Endothelial cell of umbilical vein (primary cell): ENCODE data around the gene ILRUN. TPM values are rescaled to one million over a fixed set of nuclear protein-coding genes. Genes with fewer than 3 reads are reported as not detected.
"Not testable (repeated sequence)": the region's sequence is repeated elsewhere in the genome, so short reads cannot be mapped to it uniquely, and the experiment has no call there.

Experiments
- BruUV-seq: library from RNA; stranded (reverse); fragments of 400-500 nt; replicated peaks from 2 replicates; lab custom pipeline; 2021; lab: Mats Ljungman, UMichigan
- CTCF ChIA-PET: fragments of 300-600, 350-600 bp; sonication (Branson Sonifier 250); formaldehyde crosslinking; loops from one replicate; lab custom pipeline; 2021; ENCODE audit warnings: antibody characterized with exemption, inconsistent platforms; lab: Charles Lee
- POLR2A ChIA-PET: fragments of 300-600, 350-600 bp; sonication (Branson Sonifier 250); formaldehyde crosslinking; loops from one replicate; lab custom pipeline; 2021; ENCODE audit warnings: antibody characterized with exemption, inconsistent platforms; lab: Charles Lee
- DNase-seq: peaks from one replicate; pipeline ENCODE4 v3.0.0-alpha.2; 2011; ENCODE audit warnings: low read depth, low spot score
- FAIRE-seq: peaks from 2 replicates; lab custom pipeline; 2011; peaks lifted over from hg19 to GRCh38; lab: Jason Lieb, UNC
- H2AFZ ChIP-seq: 2 replicates; pipeline ENCODE4 v1.6.0; 2012; ENCODE audit warnings: low read depth, low read length, control low read depth, inconsistent platforms
- H3K27ac ChIP-seq: 2 replicates; pipeline ENCODE4 v1.5.1; 2011; ENCODE audit warnings: low read depth, mild to moderate bottlenecking, control low read depth, low read length, moderate library complexity; ENCODE audit not compliant: insufficient read depth
- H3K27me3 ChIP-seq, 2 experiments: 2 replicates each; pipeline versions ENCODE4 v1.6.0 to v1.6.1; 2011; ENCODE audit warnings: low read length in 2 of 2, mixed read lengths in 1 of 2; ENCODE audit not compliant: control insufficient read depth in 2 of 2, insufficient read depth in 2 of 2
- H3K36me3 ChIP-seq, 2 experiments: 2 replicates in 1 of 2; 3 replicates in 1 of 2; pipeline ENCODE4 v1.5.1; 2011; ENCODE audit warnings: low read length in 2 of 2, mild to moderate bottlenecking in 1 of 2, moderate library complexity in 1 of 2; ENCODE audit not compliant: control insufficient read depth in 2 of 2, insufficient read depth in 2 of 2; ENCODE audit errors: extremely low read depth in 1 of 2
- H3K4me1 ChIP-seq: 3 replicates; pipeline ENCODE4 v1.5.1; 2011; ENCODE audit warnings: mild to moderate bottlenecking, low read length; ENCODE audit not compliant: control insufficient read depth, insufficient read depth; ENCODE audit errors: extremely low read depth
- H3K4me2 ChIP-seq: 2 replicates; pipeline ENCODE4 v1.6.1; 2011; ENCODE audit warnings: low read length, control low read depth, mixed read lengths; ENCODE audit not compliant: insufficient read depth
- H3K4me3 ChIP-seq, 3 experiments: fragments of 200-600 bp in 1 of 3; sonication (generic), shearing (Covaris generic) in 1 of 3; replicated peaks in 1 of 3; 2 replicates each; pipeline ENCODE4 v1.5.1; 2011 to 2016; ENCODE audit warnings: control low read depth in 3 of 3, low read length in 3 of 3, mild to moderate bottlenecking in 2 of 3, inconsistent platforms in 1 of 3, low read depth in 1 of 3, moderate library complexity in 1 of 3; ENCODE audit not compliant: insufficient read depth in 1 of 3
- H3K79me2 ChIP-seq: 2 replicates; pipeline ENCODE4 v1.6.0; 2012; ENCODE audit warnings: low read length, inconsistent platforms; ENCODE audit not compliant: control insufficient read depth, insufficient read depth
- H3K9ac ChIP-seq: replicated peaks from 2 replicates; pipeline ENCODE3; 2011; ENCODE audit warnings: low read length, control low read depth; ENCODE audit not compliant: insufficient read depth; ENCODE audit errors: extremely low read depth
- H3K9me1 ChIP-seq: replicated peaks from 3 replicates; pipeline ENCODE4 v1.6.0; 2011; ENCODE audit warnings: mild to moderate bottlenecking, low read length; ENCODE audit not compliant: control insufficient read depth, insufficient read depth; ENCODE audit errors: extremely low read depth
- H3K9me3 ChIP-seq: replicated peaks from 2 replicates; pipeline ENCODE4 v1.5.1; 2012; ENCODE audit warnings: low read length, inconsistent platforms; ENCODE audit not compliant: control insufficient read depth, insufficient read depth
- H4K20me1 ChIP-seq: replicated peaks from 2 replicates; pipeline ENCODE3; 2011; ENCODE audit warnings: mild to moderate bottlenecking, low read length; ENCODE audit not compliant: control insufficient read depth, insufficient read depth; ENCODE audit errors: extremely low read depth
- EZH2 ChIP-seq: IDR thresholded peaks from 2 replicates; pipeline ENCODE4 v1.6.1; 2012; ENCODE audit warnings: borderline replicate concordance, low read depth, mild to moderate bottlenecking, moderate library complexity, low read length, inconsistent platforms; ENCODE audit not compliant: severe bottlenecking
- FOS ChIP-seq: IDR thresholded peaks from 2 replicates; pipeline ENCODE4 v1.6.1; 2011; ENCODE audit warnings: mild to moderate bottlenecking, low read length, moderate library complexity, borderline replicate concordance; ENCODE audit not compliant: insufficient read depth
- GATA2 ChIP-seq: IDR thresholded peaks from 2 replicates; pipeline ENCODE4 v1.7.0; 2011; ENCODE audit warnings: low read depth, mild to moderate bottlenecking, moderate library complexity, mixed read lengths, low read length; ENCODE audit not compliant: insufficient read length, insufficient read depth
- JUN ChIP-seq: IDR thresholded peaks from 2 replicates; pipeline ENCODE4 v1.6.1; 2011; ENCODE audit warnings: borderline replicate concordance, low read depth; ENCODE audit not compliant: insufficient read length, insufficient read depth
- MAX ChIP-seq: IDR thresholded peaks from 2 replicates; pipeline ENCODE4 v1.6.1; 2011; ENCODE audit not compliant: insufficient read depth, insufficient read length
- MYC ChIP-seq: IDR thresholded peaks from one replicate; pipeline ENCODE4 v1.6.1; 2011; ENCODE audit warnings: mild to moderate bottlenecking, low read depth, low read length
- POLR2A ChIP-seq: IDR thresholded peaks from 2 replicates; pipeline ENCODE4 v1.6.1; 2012; ENCODE audit warnings: low read depth, mild to moderate bottlenecking, control low read depth, low read length
- POLR2AphosphoS5 ChIP-seq: IDR thresholded peaks from 2 replicates; pipeline ENCODE4 v1.6.1; 2012; ENCODE audit warnings: low read depth, mild to moderate bottlenecking, control low read depth, low read length, moderate library complexity; ENCODE audit not compliant: insufficient read depth
- dilution Hi-C: fragments of 300-500 bp; cut with MboI; formaldehyde crosslinking; loops from one replicate; pipeline ENCODE4 v1.15.0; 2019; ENCODE audit warnings: low sequenced_read_pairs; ENCODE audit not compliant: extremely low pct_ligation_motif_present
- intact Hi-C: fragments of 100-400 bp; cut with micrococcal nuclease; formaldehyde crosslinking; loops from one replicate; pipeline ENCODE4 v1.10.0; 2022
- polyA plus RNA-seq, 4 experiments: library from polyadenylated mRNA; depleted of rRNA in 3 of 4; stranded (reverse) in 3 of 4; unstranded in 1 of 4; fragments of >200 nt; gene quantifications; 2 replicates each; pipeline versions ENCODE4 v1.2.1 to v1.2.3, GENCODE V29; 2011 to 2012; ENCODE audit warnings: missing spikeins in 1 of 4
- total RNA-seq: library from RNA; stranded (reverse); gene quantifications from 2 replicates; pipeline ENCODE4 v1.2.3, GENCODE V29; 2021
- TF ChIP-seq, protein P1 (sequence below), 2 donors: IDR thresholded peaks; 1 replicate in 1 of 2; 2 replicates in 1 of 2; pipeline ENCODE4 v1.5.1; 2011; ENCODE audit warnings: low read length in 2 of 2, mild to moderate bottlenecking in 2 of 2, moderate library complexity in 2 of 2, control low read depth in 1 of 2, inconsistent platforms in 1 of 2, low read depth in 1 of 2; ENCODE audit not compliant: insufficient read depth in 1 of 2; ENCODE audit errors: extremely low read depth in 1 of 2

ILRUN gene
- total and polyA plus RNA-seq, 2 donors (not counting 3 experiments of a cell fraction or from before 2014, with no cell fraction given): 30.5 to 48.9 TPM

DNA sequence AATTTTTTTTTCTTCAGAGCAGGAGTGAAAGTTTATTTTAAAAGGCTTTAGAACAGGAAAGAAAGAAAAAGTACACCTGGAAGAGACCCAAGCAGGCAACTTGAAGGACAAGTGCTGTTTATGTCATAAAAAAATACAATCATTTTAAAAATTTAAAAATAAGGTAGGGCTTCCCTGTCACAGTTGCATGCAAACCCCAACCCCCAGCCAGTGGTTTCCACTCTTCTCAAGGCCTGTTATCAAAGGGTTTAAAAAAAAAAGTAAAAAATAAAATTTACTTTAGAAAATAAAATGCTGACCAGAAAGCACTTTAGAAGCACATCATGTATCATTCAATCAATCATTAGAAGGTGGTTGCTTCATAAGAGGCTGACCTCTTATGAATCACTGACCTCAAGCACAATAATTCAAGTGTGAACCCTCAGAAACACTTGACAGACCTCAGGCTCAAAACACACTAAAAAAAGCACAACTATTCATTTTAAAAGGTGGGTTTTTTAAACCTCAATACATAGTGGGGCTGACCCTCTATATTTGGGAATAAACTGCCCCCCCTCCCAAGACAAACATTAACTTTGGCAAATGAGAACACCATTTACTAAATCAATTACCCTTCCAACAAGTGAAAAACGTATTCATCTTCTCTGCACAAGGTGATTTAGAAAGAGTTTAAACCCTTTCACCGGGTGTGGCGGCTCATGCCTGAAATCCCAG is 15.6 kb downstream of the ILRUN start:
- Histone ChIP-seq H3K4me3 (no peak overlapping the region), H3K9me3 (no peaks in the 10 kb centered on the region), H4K20me1 (no peaks in the 10 kb centered on the region), H3K4me2 (peak overlapping the region; percentile 11), H3K9me1 (no peaks in the 10 kb centered on the region), H3K27ac (no peak overlapping the region), H3K27me3 (no peaks in the 10 kb centered on the region), H3K36me3 (no peaks in the 10 kb centered on the region), H3K4me1 (peaks cover 10% of the 10 kb centered on the region), H3K9ac (no peak overlapping the region), H2AFZ (no peak overlapping the region), H3K79me2 (peaks cover 70% of the 10 kb centered on the region)
- DNase-seq: peak; percentile 60
- FAIRE-seq: peak; percentile 31
- intact Hi-C loops: no loop called here
- ChIA-PET CTCF (no interaction called here), POLR2A (no interaction called here)
- no TSS peak for BruUV-seq
- dilution Hi-C loops: no loop called here
- TF ChIP-seq, protein P1, sequence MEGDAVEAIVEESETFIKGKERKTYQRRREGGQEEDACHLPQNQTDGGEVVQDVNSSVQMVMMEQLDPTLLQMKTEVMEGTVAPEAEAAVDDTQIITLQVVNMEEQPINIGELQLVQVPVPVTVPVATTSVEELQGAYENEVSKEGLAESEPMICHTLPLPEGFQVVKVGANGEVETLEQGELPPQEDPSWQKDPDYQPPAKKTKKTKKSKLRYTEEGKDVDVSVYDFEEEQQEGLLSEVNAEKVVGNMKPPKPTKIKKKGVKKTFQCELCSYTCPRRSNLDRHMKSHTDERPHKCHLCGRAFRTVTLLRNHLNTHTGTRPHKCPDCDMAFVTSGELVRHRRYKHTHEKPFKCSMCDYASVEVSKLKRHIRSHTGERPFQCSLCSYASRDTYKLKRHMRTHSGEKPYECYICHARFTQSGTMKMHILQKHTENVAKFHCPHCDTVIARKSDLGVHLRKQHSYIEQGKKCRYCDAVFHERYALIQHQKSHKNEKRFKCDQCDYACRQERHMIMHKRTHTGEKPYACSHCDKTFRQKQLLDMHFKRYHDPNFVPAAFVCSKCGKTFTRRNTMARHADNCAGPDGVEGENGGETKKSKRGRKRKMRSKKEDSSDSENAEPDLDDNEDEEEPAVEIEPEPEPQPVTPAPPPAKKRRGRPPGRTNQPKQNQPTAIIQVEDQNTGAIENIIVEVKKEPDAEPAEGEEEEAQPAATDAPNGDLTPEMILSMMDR (IDR thresholded peaks at IDR 0.05; ENCODE audit: extremely low read depth in 1 of 2, insufficient read depth in 1 of 2, low read depth in 1 of 2, low read length in 2 of 2): no peak
- no peak for TF ChIP-seq POLR2AphosphoS5
- TF ChIP-seq JUN: peak; percentile 35
- TF ChIP-seq FOS: peak; percentile 29
- no peak for TF ChIP-seq GATA2
- TF ChIP-seq MYC: no peak
- TF ChIP-seq POLR2A: no peak
- no peak for TF ChIP-seq MAX
- no peak for TF ChIP-seq EZH2

DNA sequence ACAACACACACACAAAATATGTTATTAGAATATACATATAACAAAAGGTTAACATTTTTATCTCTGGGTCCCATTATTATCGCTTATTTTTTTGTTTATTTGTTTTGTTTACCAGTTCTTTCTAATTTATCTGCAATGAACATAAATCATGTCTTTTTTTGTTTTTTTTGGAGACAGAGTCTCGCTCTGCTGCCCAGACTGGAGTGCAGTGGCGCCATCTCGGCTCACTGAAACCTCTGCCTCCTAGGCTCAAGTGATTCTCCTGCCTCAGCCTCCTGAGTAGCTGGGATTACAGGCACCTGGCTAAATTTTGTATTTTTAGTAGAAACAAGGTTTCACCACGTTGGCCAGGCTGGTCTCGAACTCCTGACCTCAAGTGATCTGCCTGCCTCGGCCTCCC is 16.3 kb downstream of the ILRUN start:
- H3K36me3 ChIP-seq, H3K9me1 ChIP-seq, H3K27ac ChIP-seq, H2AFZ ChIP-seq, dilution Hi-C loops, H3K4me1 ChIP-seq, H3K9me3 ChIP-seq, CTCF ChIA-PET, H3K9ac ChIP-seq, H3K27me3 ChIP-seq, POLR2A ChIA-PET, H4K20me1 ChIP-seq, intact Hi-C loops, DNase-seq, H3K4me3 ChIP-seq, FAIRE-seq, H3K4me2 ChIP-seq, BruUV-seq: not testable (repeated sequence)
- H3K79me2 ChIP-seq: peaks cover 70% of the 10 kb centered on the region
